H9 (cell line): ENCODE data around the gene EPOP. TPM values are rescaled to one million over a fixed set of nuclear protein-coding genes. Genes with fewer than 3 reads are reported as not detected.

ENCODE experiments used
- DNase-seq: peaks from one replicate; pipeline ENCODE4 v3.0.0-alpha.2; 2017
- H2AFZ ChIP-seq: one replicate; pipeline ENCODE4 v1.6.1; 2013; ENCODE audit warnings: mild to moderate bottlenecking, low read length, control low read depth, moderate library complexity
- H2AK5ac ChIP-seq: 2 replicates; pipeline ENCODE4 v1.6.1; 2013; ENCODE audit warnings: low read length, control low read depth, mixed read lengths; ENCODE audit not compliant: insufficient read length
- H2BK120ac ChIP-seq: one replicate; pipeline ENCODE4 v1.6.1; 2013; ENCODE audit warnings: low read depth, mild to moderate bottlenecking, low read length, control low read depth, inconsistent platforms; ENCODE audit not compliant: poor library complexity, severe bottlenecking
- H2BK12ac ChIP-seq: 2 replicates; pipeline ENCODE4 v1.6.1; 2013; ENCODE audit warnings: low read length, control low read depth, mixed read lengths, low read depth; ENCODE audit not compliant: insufficient read length
- H2BK15ac ChIP-seq: 2 replicates; pipeline ENCODE4 v1.6.1; 2013; ENCODE audit warnings: low read depth, low read length, control low read depth
- H2BK20ac ChIP-seq: one replicate; pipeline ENCODE4 v1.6.1; 2013; ENCODE audit warnings: low read depth, mild to moderate bottlenecking, low read length, control low read depth, inconsistent platforms; ENCODE audit not compliant: poor library complexity, severe bottlenecking
- H2BK5ac ChIP-seq: 2 replicates; pipeline ENCODE4 v1.6.1; 2013; ENCODE audit warnings: low read length, control low read depth, mixed read lengths; ENCODE audit not compliant: insufficient read length
- H3K14ac ChIP-seq: 2 replicates; pipeline ENCODE4 v1.6.1; 2013; ENCODE audit warnings: low read length, control low read depth; ENCODE audit not compliant: insufficient read depth
- H3K18ac ChIP-seq: 2 replicates; pipeline ENCODE4 v1.6.1; 2013; ENCODE audit warnings: low read depth, mild to moderate bottlenecking, mixed read lengths, low read length, control low read depth; ENCODE audit not compliant: insufficient read length
- H3K23ac ChIP-seq: 2 replicates; pipeline ENCODE4 v1.6.1; 2013; ENCODE audit warnings: low read length, control low read depth, mixed read lengths, low read depth; ENCODE audit not compliant: insufficient read length
- H3K23me2 ChIP-seq: 2 replicates; pipeline ENCODE4 v1.6.1; 2013; ENCODE audit warnings: low read depth, mild to moderate bottlenecking, mixed read lengths, low read length, control low read depth; ENCODE audit not compliant: insufficient read length, poor library complexity, severe bottlenecking
- H3K27ac ChIP-seq: 2 replicates; pipeline ENCODE4 v1.5.1; 2013; ENCODE audit warnings: low read length, control low read depth, mixed read lengths, low read depth; ENCODE audit not compliant: insufficient read length
- H3K27me3 ChIP-seq: 2 replicates; pipeline ENCODE4 v1.6.1; 2013; ENCODE audit warnings: low read length, control low read depth, inconsistent platforms; ENCODE audit not compliant: insufficient read depth
- H3K4ac ChIP-seq: 2 replicates; pipeline ENCODE4 v1.6.1; 2013; ENCODE audit warnings: low read depth, mild to moderate bottlenecking, control low read depth, inconsistent platforms, low read length, moderate library complexity
- H3K4me1 ChIP-seq: 2 replicates; pipeline ENCODE4 v1.6.1; 2013; ENCODE audit warnings: low read length, control low read depth, inconsistent platforms; ENCODE audit not compliant: insufficient read depth
- H3K4me2 ChIP-seq: 2 replicates; pipeline ENCODE4 v1.6.1; 2013; ENCODE audit warnings: low read length, control low read depth, mixed read lengths; ENCODE audit not compliant: insufficient read length, insufficient read depth
- H3K56ac ChIP-seq: 2 replicates; pipeline ENCODE4 v1.6.1; 2013; ENCODE audit warnings: low read depth, mild to moderate bottlenecking, mixed read lengths, low read length, control low read depth; ENCODE audit not compliant: insufficient read length
- H3K79me1 ChIP-seq: 2 replicates; pipeline ENCODE4 v1.6.1; 2013; ENCODE audit warnings: low read depth, mild to moderate bottlenecking, moderate library complexity, low read length, control low read depth, inconsistent platforms; ENCODE audit not compliant: insufficient read depth, poor library complexity, severe bottlenecking
- H3K79me2 ChIP-seq: 2 replicates; pipeline ENCODE4 v1.6.1; 2013; ENCODE audit warnings: low read length, control low read depth, inconsistent platforms; ENCODE audit not compliant: insufficient read depth
- H3K9ac ChIP-seq: 2 replicates; pipeline ENCODE4 v1.6.1; 2013; ENCODE audit warnings: low read length, control low read depth, mixed read lengths; ENCODE audit not compliant: insufficient read length; ENCODE audit errors: extremely low read depth
- H3K9me3 ChIP-seq: one replicate; pipeline ENCODE4 v1.6.1; 2013; ENCODE audit warnings: low read depth, low read length, inconsistent platforms; ENCODE audit not compliant: control insufficient read depth
- H3T11ph ChIP-seq: one replicate; pipeline ENCODE4 v1.6.1; 2013; ENCODE audit warnings: mild to moderate bottlenecking, low read length, control low read depth, inconsistent platforms
- H4K20me1 ChIP-seq: one replicate; pipeline ENCODE4 v1.6.1; 2013; ENCODE audit not compliant: control insufficient read depth, insufficient read length, insufficient read depth
- H4K5ac ChIP-seq: 2 replicates; pipeline ENCODE4 v1.6.1; 2013; ENCODE audit warnings: low read depth, mild to moderate bottlenecking, mixed read lengths, low read length, control low read depth; ENCODE audit not compliant: insufficient read length
- H4K8ac ChIP-seq: replicated peaks from 2 replicates; pipeline ENCODE4 v1.6.1; 2013; ENCODE audit warnings: low read length, control low read depth, mixed read lengths, low read depth; ENCODE audit not compliant: insufficient read length
- H4K91ac ChIP-seq: 2 replicates; pipeline ENCODE4 v1.6.1; 2013; ENCODE audit warnings: low read depth, mild to moderate bottlenecking, moderate library complexity, mixed read lengths, low read length, control low read depth; ENCODE audit not compliant: insufficient read length
- H3K27ac Mint-ChIP-seq, 3 experiments: 2 replicates in 2 of 3; 3 replicates in 1 of 3; pipeline ENCODE4 v1.8.0; 2020 to 2021; ENCODE audit warnings: mixed read lengths in 3 of 3, mild to moderate bottlenecking in 1 of 3, moderate library complexity in 1 of 3
- H3K27me3 Mint-ChIP-seq: 2 replicates; pipeline ENCODE4 v1.8.0; 2021; ENCODE audit warnings: low read depth, mild to moderate bottlenecking, moderate library complexity, mixed read lengths
- H3K36me3 Mint-ChIP-seq, 3 experiments: 2 replicates in 2 of 3; 3 replicates in 1 of 3; pipeline ENCODE4 v1.8.0; 2020 to 2021; ENCODE audit warnings: low read depth in 3 of 3, mixed read lengths in 3 of 3; ENCODE audit not compliant: insufficient read depth in 1 of 3
- H3K4me1 Mint-ChIP-seq, 2 experiments: 2 replicates each; pipeline ENCODE4 v1.8.0; 2020; ENCODE audit warnings: mixed read lengths in 2 of 2
- H3K4me3 Mint-ChIP-seq, 2 experiments: 2 replicates in 1 of 2; 3 replicates in 1 of 2; pipeline ENCODE4 v1.8.0; 2020 to 2021; ENCODE audit warnings: mild to moderate bottlenecking in 2 of 2, mixed read lengths in 2 of 2, moderate library complexity in 1 of 2
- H3K9me3 Mint-ChIP-seq, 2 experiments: 2 replicates in 1 of 2; 3 replicates in 1 of 2; pipeline ENCODE4 v1.8.0; 2020; ENCODE audit warnings: mild to moderate bottlenecking in 2 of 2, mixed read lengths in 2 of 2, moderate library complexity in 1 of 2
- CTCF ChIP-seq: fragments of 200-600 bp; sonication (generic); conservative IDR thresholded peaks from 3 replicates; pipeline ENCODE4 v1.8.0; 2021; ENCODE audit warnings: antibody characterized with exemption, mild to moderate bottlenecking
- WGBS: extraction: QIAGEN DNeasy Blood & Tissue Kit; methylation state at CpG from one replicate; pipeline ENCODE4 v1.1.7; 2013; ENCODE audit warnings: missing lambda C conversion rate, low lambda C conversion rate, mixed read lengths; ENCODE audit not compliant: insufficient read length; ENCODE audit errors: extremely low coverage; 5-methylcytosine and 5-hydroxymethylcytosine counted together
- total RNA-seq: library from RNA; stranded (reverse); gene quantifications from 2 replicates; pipeline ENCODE4 v1.2.1, GENCODE V29; 2021

The EPOP gene
- total RNA-seq, 1 experiment from 2014 or later = 5.9 TPM

- no peaks in the 10 kb centered on the region for H3K79me1 ChIP-seq
- peaks cover 41% of the 10 kb centered on the region for H3K27me3 ChIP-seq
- H3K4me1 ChIP-seq = no peaks in the 10 kb centered on the region; the same call in none of the 2 replicates
- peaks cover 73% of the 10 kb centered on the region for H3K27me3 Mint-ChIP-seq
- no peak overlapping the region for H2AFZ ChIP-seq
- peaks cover 8% of the 10 kb centered on the region for H3K23me2 ChIP-seq
- no peak overlapping the region for H2BK5ac ChIP-seq
- H2AK5ac ChIP-seq = no peak overlapping the region
- no peak overlapping the region for H2BK15ac ChIP-seq
- no peaks in the 10 kb centered on the region for H3K36me3 Mint-ChIP-seq
- no peak overlapping the region for H2BK120ac ChIP-seq
- no peak overlapping the region for H3K18ac ChIP-seq
- no peaks in the 10 kb centered on the region for H4K20me1 ChIP-seq
- no peak overlapping the region for H3K27ac ChIP-seq
- WGBS = no CpG with 5 or more reads among the region's 7 CpGs
- no peak overlapping the region for H2BK12ac ChIP-seq
- H3K9me3 Mint-ChIP-seq = peaks cover 0 to 3% of the 10 kb centered on the region in 2 experiments; a peak in 1 of 5 replicates
- no peak overlapping the region for H3K4ac ChIP-seq
- peak; percentile 89 for DNase-seq
- no peak overlapping the region for H3K14ac ChIP-seq
- no peak overlapping the region for H4K8ac ChIP-seq
- no peak overlapping the region for H3K27ac Mint-ChIP-seq
- H3K9me3 ChIP-seq = no peaks in the 10 kb centered on the region
- H4K5ac ChIP-seq = no peak overlapping the region
- no peak overlapping the region for H3K56ac ChIP-seq
- H3K4me1 Mint-ChIP-seq = peaks cover 26 to 58% of the 10 kb centered on the region in 2 experiments
- H3K79me2 ChIP-seq = no peaks in the 10 kb centered on the region
- peak; percentile 99 for TF ChIP-seq CTCF
- H3K4me2 ChIP-seq = no peak overlapping the region
- no peak overlapping the region for H2BK20ac ChIP-seq
- H3K9ac ChIP-seq = no peak overlapping the region
- H4K91ac ChIP-seq = no peak overlapping the region
- no peak overlapping the region for H3K23ac ChIP-seq
- H3T11ph ChIP-seq = no peak overlapping the region
- H3K4me3 Mint-ChIP-seq = no peak overlapping the region; a peak in 1 of 5 replicates
Observed at GRCh38 chr17:38667099-38667786, 7.5 kb downstream of the EPOP start.
